ENCODE results near the gene BIN2.

GRCh38 chr12:51321882-51322281, 2.1 kb downstream of the BIN2 start:
- TF ChIP-seq MAZ (IDR thresholded peaks at IDR 0.05; ENCODE audit: borderline replicate concordance, low read depth, low read length) (no peak), CTCF (IDR thresholded peaks at IDR 0.05) (no peak), PHF8 (IDR thresholded peaks at IDR 0.05; ENCODE audit: borderline replicate concordance, low read depth) (no peak), MAFK (IDR thresholded peaks at IDR 0.05; ENCODE audit: partially characterized antibody) (no peak), POLR2A (IDR thresholded peaks at IDR 0.05; ENCODE audit: low read length) (no peak), SREBF2 (IDR thresholded peaks at IDR 0.05) (no peak), KDM1A (IDR thresholded peaks at IDR 0.05; ENCODE audit: low read depth) (no peak), RAD21 (conservative IDR thresholded peaks at IDR 0.05 in 1 of 2, IDR thresholded peaks at IDR 0.05 in 1 of 2) (no peak), RARB (CRISPR knock-in tag; IDR thresholded peaks at IDR 0.05) (no peak), BCL3 (IDR thresholded peaks at IDR 0.05) (no peak), CHD2 (IDR thresholded peaks at IDR 0.05; ENCODE audit: low read length, partially characterized antibody) (no peak), USF2 (IDR thresholded peaks at IDR 0.05) (no peak), CBX8 (IDR thresholded peaks at IDR 0.05) (no peak), CEBPB (IDR thresholded peaks at IDR 0.05) (no peak)
